ENCODE results near the gene ZNF536. TPM values are rescaled to one million over a fixed set of nuclear protein-coding genes. Genes with fewer than 3 reads are reported as not detected.

ZNF536 gene
- total RNA-seq (0.25 TPM), polyA plus RNA-seq (ENCODE audit: insufficient read depth, low read depth, low replicate concordance) (0.19 TPM)
- long read RNA-seq, donor 1, partial matches to known transcripts, result 0 of 1 reads
- long read RNA-seq, donor 1, other reads (novel, unspliced or antisense), result 0 of 1 reads
- long read RNA-seq, donor 2, partial matches to known transcripts, result 0 of 1 reads
- long read RNA-seq, donor 2, other reads (novel, unspliced or antisense), result 0 of 1 reads
- long read RNA-seq, donor 3, result 0 reads
- long read RNA-seq, donor 4, result 0 reads
- long read RNA-seq, donor 5, result 0 reads
- long read RNA-seq, donor 6, result 0 reads
- long read RNA-seq, donor 7, partial matches to known transcripts, result 0 of 2 reads
- long read RNA-seq, donor 7, other reads (novel, unspliced or antisense), result 2 of 2 reads
- long read RNA-seq, donor 8, partial matches to known transcripts, result 0 of 1 reads
- long read RNA-seq, donor 8, other reads (novel, unspliced or antisense), result 0 of 1 reads
- long read RNA-seq, donor 9, result 0 reads
- long read RNA-seq, donor 10, result 0 reads

GRCh38 chr19:30371960-30372824 lies at the start of gene ZNF536:
Gene ZNF536 (plus strand): TSS chr19:30372384. CDS start chr19:30443563, 71,179 bp downstream.
- Histone ChIP-seq H3K4me3 (ENCODE audit: low read length in 3 of 3) (no peak within 1 kb of the TSS), H3K36me3 (ENCODE audit: control insufficient read depth in 2 of 3, insufficient read depth in 3 of 3, low read length in 3 of 3) (no peaks in the 10 kb centered on the region), H3K4me1 (ENCODE audit: control insufficient read depth in 2 of 3, insufficient read depth in 2 of 3, low read depth in 1 of 3, low read length in 3 of 3) (no peaks in the 10 kb centered on the region), H3K27me3 (ENCODE audit: control insufficient read depth, insufficient read depth, low read length) (peaks cover 21% of the 10 kb centered on the region), H3K27ac (ENCODE audit: low read depth in 2 of 2, low read length in 2 of 2) (no peak within 1 kb of the TSS), H3K9me3 (ENCODE audit: control insufficient read depth in 2 of 3, insufficient read depth in 1 of 3, low read length in 3 of 3) (no peaks in the 10 kb centered on the region), H3K9ac (ENCODE audit: low read length in 3 of 3) (no peak within 1 kb of the TSS)
- no peak for FAIRE-seq
- no peak for DNase-seq
- no peak for TF ChIP-seq CTCF (IDR thresholded peaks at IDR 0.05; ENCODE audit: borderline replicate concordance, extremely low read depth, insufficient read depth)
- intact Hi-C loops (cut with DNase I), result no loop called here

DNA sequence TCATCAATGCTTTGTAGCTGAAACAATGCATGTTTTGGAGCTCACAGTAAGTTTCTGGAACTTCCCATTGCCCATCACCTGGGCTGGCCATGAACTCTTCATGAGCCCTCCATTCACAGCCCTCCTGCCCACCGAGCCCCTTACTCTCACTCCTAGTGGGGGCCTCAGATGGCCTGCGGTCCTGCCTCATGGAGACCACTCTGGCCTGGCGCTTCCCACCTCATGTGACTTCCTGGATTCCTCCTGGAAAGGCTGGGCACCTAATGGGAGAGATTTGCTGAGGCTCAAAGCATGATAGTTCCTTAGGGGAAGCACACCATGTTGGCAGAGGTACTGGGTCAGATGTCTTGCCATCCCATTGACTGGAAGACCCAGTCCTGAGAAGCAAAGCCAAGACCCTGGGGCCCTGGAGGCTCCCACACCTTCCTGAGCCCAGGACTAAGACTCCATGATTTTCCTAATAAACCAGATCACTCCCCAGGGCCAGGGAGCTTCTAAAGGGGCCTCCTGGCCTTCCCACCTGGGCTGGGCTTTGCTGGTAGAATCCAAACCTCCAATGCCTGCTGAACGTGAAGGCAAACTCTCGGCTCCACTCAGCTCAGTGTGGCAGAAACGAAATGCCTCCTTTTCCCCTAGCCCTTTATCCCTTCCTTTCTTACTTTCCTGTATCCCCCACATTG lies 49.4 kb upstream of the ZNF536 start:
- no peak for TF ChIP-seq CTCF (IDR thresholded peaks at IDR 0.05; ENCODE audit: borderline replicate concordance, extremely low read depth, insufficient read depth)
- Histone ChIP-seq H3K9ac (ENCODE audit: low read length in 3 of 3) (no peak overlapping the region), H3K27me3 (ENCODE audit: control insufficient read depth, insufficient read depth, low read length) (no peaks in the 10 kb centered on the region), H3K27ac (ENCODE audit: low read depth in 2 of 2, low read length in 2 of 2) (no peak overlapping the region), H3K9me3 (ENCODE audit: control insufficient read depth in 2 of 3, insufficient read depth in 1 of 3, low read length in 3 of 3) (no peaks in the 10 kb centered on the region), H3K4me1 (ENCODE audit: control insufficient read depth in 2 of 3, insufficient read depth in 2 of 3, low read depth in 1 of 3, low read length in 3 of 3) (peaks cover 0 to 5% (median 0%) of the 10 kb centered on the region in 3 donors), H3K36me3 (ENCODE audit: control insufficient read depth in 2 of 3, insufficient read depth in 3 of 3, low read length in 3 of 3) (no peaks in the 10 kb centered on the region), H3K4me3 (ENCODE audit: low read length in 3 of 3) (no peak overlapping the region)
- peak in 1 of 5 donors; percentile 9 for DNase-seq
- intact Hi-C loops (cut with DNase I), result no loop called here
- no peak for FAIRE-seq

DNA sequence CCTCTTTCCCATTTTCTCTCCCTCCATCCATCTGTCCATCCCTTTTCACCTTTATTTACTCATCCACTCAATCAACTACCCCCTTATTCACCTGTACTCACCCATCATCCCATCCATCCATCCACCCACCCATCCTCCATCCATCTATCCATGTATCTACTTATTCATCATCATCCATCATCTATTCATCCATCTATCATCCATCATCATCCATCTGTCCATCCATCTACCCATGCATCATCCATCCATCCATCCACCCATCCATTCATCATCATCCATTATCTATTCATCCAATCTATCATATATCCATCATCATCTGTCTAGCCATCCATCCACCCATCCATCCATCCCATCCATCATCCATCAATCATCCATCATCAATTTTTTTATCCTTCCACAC lies 48.3 kb upstream of the ZNF536 start:
- H3K36me3 ChIP-seq (ENCODE audit: control insufficient read depth in 2 of 3, insufficient read depth in 3 of 3, low read length in 3 of 3), result no peaks in the 10 kb centered on the region
- no peak overlapping the region for H3K4me3 ChIP-seq (ENCODE audit: low read length in 3 of 3)
- H3K9ac ChIP-seq (ENCODE audit: low read length in 3 of 3), result no peak overlapping the region
- no peaks in the 10 kb centered on the region for H3K9me3 ChIP-seq (ENCODE audit: control insufficient read depth in 2 of 3, insufficient read depth in 1 of 3, low read length in 3 of 3)
- no peak for TF ChIP-seq CTCF (IDR thresholded peaks at IDR 0.05; ENCODE audit: borderline replicate concordance, extremely low read depth, insufficient read depth)
- H3K27ac ChIP-seq (ENCODE audit: low read depth in 2 of 2, low read length in 2 of 2), result no peak overlapping the region
- H3K4me1 ChIP-seq (ENCODE audit: control insufficient read depth in 2 of 3, insufficient read depth in 2 of 3, low read depth in 1 of 3, low read length in 3 of 3), result peaks cover 0 to 5% (median 0%) of the 10 kb centered on the region in 3 donors
- no peak for FAIRE-seq
- no peak for DNase-seq
- intact Hi-C loops (cut with DNase I), result no loop called here
- H3K27me3 ChIP-seq (ENCODE audit: control insufficient read depth, insufficient read depth, low read length), result no peaks in the 10 kb centered on the region
